Neural progenitor cell (in vitro differentiated cells): ENCODE measurements around the gene PYHIN1. TPM values are rescaled to one million over a fixed set of nuclear protein-coding genes. Genes with fewer than 3 reads are reported as not detected.

ENCODE experiments used
- DNase-seq: peaks from one replicate; pipeline ENCODE4 v3.0.0-alpha.2; 2016; ENCODE audit warnings: low spot score
- H2AFZ ChIP-seq: fragments of 200-600 bp; sonication (generic); replicated peaks from 2 replicates; pipeline ENCODE4 v1.6.1; 2016; ENCODE audit warnings: antibody characterized with exemption
- H3F3A ChIP-seq: fragments of 200-600 bp; sonication (generic); 2 replicates; pipeline ENCODE4 v1.6.1; 2016; ENCODE audit warnings: antibody characterized with exemption, low read depth
- H3K27ac ChIP-seq: fragments of 200-600 bp; sonication (generic); 2 replicates; pipeline ENCODE4 v1.5.1; 2016; ENCODE audit warnings: mild to moderate bottlenecking
- H3K27me3 ChIP-seq: fragments of 200-600 bp; sonication (generic); 2 replicates; pipeline ENCODE4 v1.6.1; 2016; ENCODE audit warnings: mild to moderate bottlenecking, moderate library complexity
- H3K36me3 ChIP-seq: fragments of 200-600 bp; sonication (generic); 2 replicates; pipeline ENCODE4 v1.5.1; 2016
- H3K4me1 ChIP-seq: fragments of 200-600 bp; sonication (generic); 2 replicates; pipeline ENCODE4 v1.6.1; 2016; ENCODE audit warnings: mixed run types
- H3K4me2 ChIP-seq: fragments of 200-600 bp; sonication (generic); 2 replicates; pipeline ENCODE4 v1.6.1; 2016
- H3K4me3 ChIP-seq: fragments of 200-600 bp; sonication (generic); 2 replicates; pipeline ENCODE4 v1.5.1; 2016
- H3K79me2 ChIP-seq: fragments of 200-600 bp; sonication (generic); 2 replicates; pipeline ENCODE4 v1.6.1; 2016; ENCODE audit warnings: low read depth
- H3K9ac ChIP-seq: fragments of 200-600 bp; sonication (generic); 2 replicates; pipeline ENCODE4 v1.6.1; 2016
- H3K9me3 ChIP-seq: fragments of 200-600 bp; sonication (generic); 2 replicates; pipeline ENCODE4 v1.5.1; 2016; ENCODE audit warnings: low read depth
- H4K20me1 ChIP-seq: fragments of 200-600 bp; sonication (generic); 2 replicates; pipeline ENCODE4 v1.6.1; 2016; ENCODE audit warnings: low read depth
- H3K27ac Mint-ChIP-seq: 3 replicates; pipeline ENCODE4 v1.8.0; 2021; ENCODE audit warnings: mixed read lengths
- H3K27me3 Mint-ChIP-seq: 2 replicates; pipeline ENCODE4 v1.8.0; 2022; ENCODE audit warnings: low read depth, mild to moderate bottlenecking, inconsistent platforms, moderate library complexity, mixed read lengths; ENCODE audit not compliant: insufficient read depth
- H3K36me3 Mint-ChIP-seq: 3 replicates; pipeline ENCODE4 v1.8.0; 2021; ENCODE audit warnings: mixed read lengths
- H3K4me1 Mint-ChIP-seq: 3 replicates; pipeline ENCODE4 v1.8.0; 2021; ENCODE audit warnings: mixed read lengths
- H3K4me3 Mint-ChIP-seq: 3 replicates; pipeline ENCODE4 v1.8.0; 2021; ENCODE audit warnings: mild to moderate bottlenecking, moderate library complexity, mixed read lengths
- H3K9me3 Mint-ChIP-seq: 3 replicates; pipeline ENCODE4 v1.8.0; 2020; ENCODE audit warnings: mixed read lengths
- EZH2 ChIP-seq: fragments of 200-600 bp; sonication (generic); IDR thresholded peaks from 2 replicates; pipeline ENCODE4 v1.6.1; 2017; ENCODE audit warnings: antibody characterized with exemption, mild to moderate bottlenecking, moderate library complexity
- EZH2phosphoT487 ChIP-seq: fragments of 200-600 bp; sonication (generic); IDR thresholded peaks from 2 replicates; pipeline ENCODE4 v1.6.1; 2017; ENCODE audit warnings: antibody characterized with exemption
- total RNA-seq: library from RNA; depleted of rRNA; stranded (reverse); fragments of >200 nt; gene quantifications from 2 replicates; pipeline ENCODE4 v1.2.3, GENCODE V29; 2015; ENCODE audit warnings: low replicate concordance
- TF ChIP-seq, protein P1 (sequence below): fragments of 200-600 bp; sonication (generic); IDR thresholded peaks from 2 replicates; pipeline ENCODE4 v1.5.1; 2017; ENCODE audit warnings: antibody characterized with exemption, mild to moderate bottlenecking

Gene PYHIN1
- total RNA-seq, 1 donor from 2014 or later: not detected

DNA sequence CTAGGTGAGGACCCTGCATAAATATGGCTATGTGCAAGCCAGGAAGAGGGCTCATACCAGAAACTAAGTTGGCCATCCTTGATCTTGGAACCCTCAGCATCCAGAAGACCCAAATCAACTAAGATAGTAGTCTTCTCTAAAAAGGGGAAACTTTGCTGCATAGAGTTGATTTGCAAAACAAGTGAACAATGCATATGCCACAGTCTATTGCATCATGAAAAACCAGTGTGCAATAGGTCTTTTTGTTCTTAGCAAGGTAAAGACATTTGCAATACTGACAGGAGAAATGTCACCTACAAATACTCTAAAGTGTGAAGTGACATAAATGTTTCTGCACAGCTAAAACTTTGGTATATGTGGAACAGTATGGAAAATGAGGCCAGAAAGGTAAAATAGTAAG lies 76.4 kb downstream of the PYHIN1 start:
- no peaks in the 10 kb centered on the region for H3K36me3 Mint-ChIP-seq
- TF ChIP-seq, protein P1, sequence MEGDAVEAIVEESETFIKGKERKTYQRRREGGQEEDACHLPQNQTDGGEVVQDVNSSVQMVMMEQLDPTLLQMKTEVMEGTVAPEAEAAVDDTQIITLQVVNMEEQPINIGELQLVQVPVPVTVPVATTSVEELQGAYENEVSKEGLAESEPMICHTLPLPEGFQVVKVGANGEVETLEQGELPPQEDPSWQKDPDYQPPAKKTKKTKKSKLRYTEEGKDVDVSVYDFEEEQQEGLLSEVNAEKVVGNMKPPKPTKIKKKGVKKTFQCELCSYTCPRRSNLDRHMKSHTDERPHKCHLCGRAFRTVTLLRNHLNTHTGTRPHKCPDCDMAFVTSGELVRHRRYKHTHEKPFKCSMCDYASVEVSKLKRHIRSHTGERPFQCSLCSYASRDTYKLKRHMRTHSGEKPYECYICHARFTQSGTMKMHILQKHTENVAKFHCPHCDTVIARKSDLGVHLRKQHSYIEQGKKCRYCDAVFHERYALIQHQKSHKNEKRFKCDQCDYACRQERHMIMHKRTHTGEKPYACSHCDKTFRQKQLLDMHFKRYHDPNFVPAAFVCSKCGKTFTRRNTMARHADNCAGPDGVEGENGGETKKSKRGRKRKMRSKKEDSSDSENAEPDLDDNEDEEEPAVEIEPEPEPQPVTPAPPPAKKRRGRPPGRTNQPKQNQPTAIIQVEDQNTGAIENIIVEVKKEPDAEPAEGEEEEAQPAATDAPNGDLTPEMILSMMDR: no peak
- TF ChIP-seq EZH2 (no peak), EZH2phosphoT487 (no peak)
- Histone ChIP-seq H3F3A (peaks cover 22% of the 10 kb centered on the region), H3K4me3 (no peak overlapping the region), H3K4me2 (no peak overlapping the region), H3K9ac (no peak overlapping the region), H3K36me3 (no peaks in the 10 kb centered on the region), H3K4me1 (peaks cover 22% of the 10 kb centered on the region), H3K79me2 (no peaks in the 10 kb centered on the region), H3K27ac (no peak overlapping the region), H4K20me1 (no peaks in the 10 kb centered on the region), H3K9me3 (no peaks in the 10 kb centered on the region), H3K27me3 (no peaks in the 10 kb centered on the region), H2AFZ (no peak overlapping the region)
- no peak overlapping the region for H3K4me3 Mint-ChIP-seq
- peaks cover 13% of the 10 kb centered on the region for H3K4me1 Mint-ChIP-seq
- DNase-seq: no peak
- no peaks in the 10 kb centered on the region for H3K9me3 Mint-ChIP-seq
- no peak overlapping the region for H3K27ac Mint-ChIP-seq
- H3K27me3 Mint-ChIP-seq: peaks cover 2% of the 10 kb centered on the region

DNA sequence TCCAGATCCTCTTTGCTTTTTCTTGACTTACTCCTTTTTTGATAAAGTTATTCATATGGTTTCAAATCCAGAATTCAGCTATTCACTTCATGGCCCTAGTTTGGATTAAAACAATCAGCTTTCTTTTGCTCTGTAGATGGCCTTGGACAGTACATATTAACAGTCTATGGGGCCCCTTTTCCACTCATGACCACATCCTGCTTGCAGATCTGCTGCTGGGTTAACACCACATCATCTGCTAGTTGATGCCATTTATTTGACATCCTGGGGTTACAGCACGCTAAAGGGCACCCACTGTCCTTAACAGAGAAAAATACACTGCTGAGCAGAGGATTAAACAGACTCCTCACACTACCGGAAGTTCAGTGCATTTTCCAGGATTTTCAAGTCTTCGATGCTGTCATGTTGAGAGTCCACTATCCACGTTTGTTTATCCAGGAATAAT lies 77.4 kb downstream of the PYHIN1 start:
- Mint-ChIP-seq H3K27me3 (peaks cover 2% of the 10 kb centered on the region), H3K36me3 (no peaks in the 10 kb centered on the region)

DNA sequence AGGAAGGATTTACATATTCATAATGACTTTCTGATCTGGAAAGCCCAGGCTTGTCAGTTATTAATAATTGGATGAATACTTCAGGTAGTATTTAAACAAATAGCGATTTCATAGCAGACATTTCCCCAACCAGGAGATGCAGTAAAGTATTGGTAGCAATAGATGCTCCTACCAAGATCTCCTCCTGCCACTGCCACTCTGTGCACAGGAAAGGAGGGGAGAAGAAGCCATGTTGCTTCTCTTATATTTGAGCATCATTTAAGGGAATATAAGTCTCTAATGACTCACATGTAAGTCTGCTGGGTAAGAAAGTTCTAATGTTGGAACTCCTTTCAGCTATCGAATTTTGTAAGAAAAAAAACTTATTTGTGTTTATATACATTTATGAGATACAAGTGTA lies 77.9 kb downstream of the PYHIN1 start:
- Histone ChIP-seq H3K27ac (no peak overlapping the region), H3K4me3 (no peak overlapping the region)
- H3K27me3 Mint-ChIP-seq: peaks cover 2% of the 10 kb centered on the region

More for the DNA sequence above, 77.4 kb downstream of the PYHIN1 start:
- Histone ChIP-seq H3K4me2 (no peak overlapping the region), H4K20me1 (no peaks in the 10 kb centered on the region), H3K4me3 (no peak overlapping the region), H3K27me3 (no peaks in the 10 kb centered on the region), H3K36me3 (no peaks in the 10 kb centered on the region), H2AFZ (no peak overlapping the region), H3K4me1 (peaks cover 22% of the 10 kb centered on the region), H3K9me3 (no peaks in the 10 kb centered on the region), H3K27ac (no peak overlapping the region), H3K79me2 (no peaks in the 10 kb centered on the region), H3F3A (peaks cover 22% of the 10 kb centered on the region), H3K9ac (no peak overlapping the region)
- TF ChIP-seq EZH2phosphoT487 (no peak), EZH2 (no peak)
- TF ChIP-seq, protein P1: no peak
- DNase-seq: no peak
- H3K27ac Mint-ChIP-seq: no peak overlapping the region
- peaks cover 13% of the 10 kb centered on the region for H3K4me1 Mint-ChIP-seq
- no peak overlapping the region for H3K4me3 Mint-ChIP-seq
- no peaks in the 10 kb centered on the region for H3K9me3 Mint-ChIP-seq

More for the DNA sequence above, 77.9 kb downstream of the PYHIN1 start:
- Histone ChIP-seq H2AFZ (peak overlapping the region; percentile 18), H3K4me2 (no peak overlapping the region), H3K27me3 (no peaks in the 10 kb centered on the region), H3K9ac (no peak overlapping the region), H3F3A (peaks cover 22% of the 10 kb centered on the region), H4K20me1 (no peaks in the 10 kb centered on the region), H3K79me2 (no peaks in the 10 kb centered on the region), H3K36me3 (no peaks in the 10 kb centered on the region), H3K4me1 (peaks cover 22% of the 10 kb centered on the region), H3K9me3 (no peaks in the 10 kb centered on the region)
- Mint-ChIP-seq H3K4me1 (peaks cover 13% of the 10 kb centered on the region), H3K4me3 (no peak overlapping the region), H3K27ac (no peak overlapping the region), H3K36me3 (no peaks in the 10 kb centered on the region), H3K9me3 (no peaks in the 10 kb centered on the region)
- no peak for DNase-seq
- TF ChIP-seq, protein P1: no peak
- TF ChIP-seq EZH2phosphoT487: no peak
- TF ChIP-seq EZH2: no peak
